H1 (cell line): ENCODE data around the gene MOGAT3. TPM values are rescaled to one million over a fixed set of nuclear protein-coding genes. Genes with fewer than 3 reads are reported as not detected.

Source experiments
- CBX5 ChIP-seq: fragments of 300-800, 300-1000 bp; sonication (generic); IDR thresholded peaks from 2 replicates; pipeline ENCODE4 v1.7.1; 2016; ENCODE audit warnings: antibody characterized with exemption, low read length, low read depth
- EZH2 ChIP-seq: fragments of 200-600 bp; sonication (generic); IDR thresholded peaks from 2 replicates; pipeline ENCODE4 v1.7.1; 2012; ENCODE audit warnings: low read depth, mild to moderate bottlenecking, moderate library complexity, low read length, inconsistent platforms; ENCODE audit not compliant: severe bottlenecking
- FOSL1 ChIP-seq: IDR thresholded peaks from 2 replicates; pipeline ENCODE4 v1.6.1; 2011; ENCODE audit warnings: mild to moderate bottlenecking, low read depth, low read length, moderate library complexity; ENCODE audit not compliant: insufficient read depth
- GTF2F1 ChIP-seq: IDR thresholded peaks from 2 replicates; pipeline ENCODE4 v1.6.1; 2012; ENCODE audit warnings: low read depth, low read length, improper control_type of control experiment, borderline replicate concordance
- JUND ChIP-seq: IDR thresholded peaks from 2 replicates; pipeline ENCODE4 v1.6.1; 2011; ENCODE audit warnings: mild to moderate bottlenecking, improper control_type of control experiment, low read length
- NRF1 ChIP-seq: IDR thresholded peaks from 2 replicates; pipeline ENCODE4 v1.6.1; 2011; ENCODE audit warnings: mild to moderate bottlenecking, low read depth, low read length, improper control_type of control experiment
- POU5F1 ChIP-seq: IDR thresholded peaks from 2 replicates; pipeline ENCODE4 v1.6.1; 2011; ENCODE audit warnings: low read depth, mild to moderate bottlenecking, low read length, moderate library complexity
- RBBP5 ChIP-seq: IDR thresholded peaks from 2 replicates; pipeline ENCODE4 v1.7.1; 2012; ENCODE audit warnings: low read depth, mild to moderate bottlenecking, inconsistent platforms, low read length, moderate library complexity, borderline replicate concordance
- SUZ12 ChIP-seq: fragments of 200-600 bp; sonication (generic); IDR thresholded peaks from 2 replicates; pipeline ENCODE4 v1.6.1; 2012; ENCODE audit warnings: mild to moderate bottlenecking, inconsistent platforms, low read length, moderate library complexity, mixed read lengths
- TAF7 ChIP-seq: optimal IDR thresholded peaks from 2 replicates; pipeline ENCODE3; 2011; ENCODE audit warnings: low read depth, mild to moderate bottlenecking, inconsistent platforms, low read length, moderate library complexity, borderline replicate concordance
- TBP ChIP-seq: IDR thresholded peaks from 2 replicates; pipeline ENCODE4 v1.6.1; 2011; ENCODE audit warnings: low read depth, low read length, improper control_type of control experiment
- YY1 ChIP-seq: IDR thresholded peaks from 2 replicates; pipeline ENCODE4 v1.6.1; 2011; ENCODE audit warnings: low read depth, mild to moderate bottlenecking, low read length
- polyA plus RNA-seq, 7 experiments: library from polyadenylated mRNA; depleted of rRNA in 3 of 7; stranded (reverse) in 5 of 7; unstranded in 2 of 7; fragments of >200 nt in 5 of 7; fragments of 200-250 nt in 2 of 7; gene quantifications; 1 replicate in 5 of 7; 2 replicates in 1 of 7; 4 replicates in 1 of 7; pipeline versions ENCODE4 v1.2.1 to v1.2.3, GENCODE V29; 2011 to 2013; ENCODE audit warnings: missing spikeins in 2 of 7, mixed read lengths in 2 of 7
- total RNA-seq: library from RNA; stranded (reverse); fragmentation: NEBNext Ultra II Directional; extraction: Animal tissue kit (Norgen Biotek cat#: 25700); gene quantifications from 2 replicates; pipeline ENCODE4 v1.2.1, GENCODE V29; 2021

The MOGAT3 gene
- total and polyA plus RNA-seq, 2 of the 8 experiments (the other 6 are each of a cell fraction or from before 2014, with no cell fraction given) = 0.21 to 0.82 TPM

GRCh38 chr7:101225650-101226049 lies 24.8 kb upstream of the MOGAT3 start (continued):
- TF ChIP-seq GTF2F1 = no peak
- no peak for TF ChIP-seq TBP
- no peak for TF ChIP-seq SUZ12
- TF ChIP-seq FOSL1 = no peak
- TF ChIP-seq RBBP5 = no peak
- TF ChIP-seq POU5F1 = no peak
- TF ChIP-seq JUND = no peak
- no peak for TF ChIP-seq CBX5
- no peak for TF ChIP-seq NRF1
- no peak for TF ChIP-seq YY1
- TF ChIP-seq EZH2 = no peak
- no peak for TF ChIP-seq TAF7
